DND-41 (cell line): ENCODE results near the gene OTOS.

Source experiments
- ATAC-seq: fragments of 200-7000 bp; cut with Tn5 transposase; 3 replicates; pipeline ENCODE4 v1.9.1; 2021; ENCODE audit warnings: low read depth; ENCODE audit not compliant: insufficient read depth
- DNase-seq: peaks from one replicate; pipeline ENCODE4 v3.0.0-alpha.2; 2020
- H2AFZ ChIP-seq: 2 replicates; pipeline ENCODE4 v1.6.0; 2012; ENCODE audit warnings: low read depth, low read length
- H3K27ac ChIP-seq: 2 replicates; pipeline ENCODE4 v1.5.1; 2012; ENCODE audit warnings: low read length, inconsistent platforms
- H3K27me3 ChIP-seq: fragments of 200-600 bp; sonication (generic); 2 replicates; pipeline ENCODE4 v1.6.0; 2012; ENCODE audit warnings: low read length, mild to moderate bottlenecking, inconsistent platforms; ENCODE audit not compliant: insufficient read depth, poor library complexity
- H3K36me3 ChIP-seq: 2 replicates; pipeline ENCODE4 v1.5.1; 2012; ENCODE audit warnings: low read length, inconsistent platforms; ENCODE audit not compliant: insufficient read depth
- H3K4me1 ChIP-seq: 2 replicates; pipeline ENCODE4 v1.5.1; 2012; ENCODE audit warnings: mild to moderate bottlenecking, low read length; ENCODE audit not compliant: insufficient read depth
- H3K4me2 ChIP-seq: 2 replicates; pipeline ENCODE4 v1.6.0; 2012; ENCODE audit warnings: mild to moderate bottlenecking, moderate library complexity, low read length, inconsistent platforms; ENCODE audit not compliant: insufficient read depth
- H3K4me3 ChIP-seq, 2 experiments: fragments of 200-600 bp in 1 of 2; shearing (Covaris generic) in 1 of 2; 2 replicates each; pipeline ENCODE4 v1.5.1; 2012 to 2016; ENCODE audit warnings: inconsistent platforms in 2 of 2, low read length in 2 of 2, mild to moderate bottlenecking in 2 of 2, low read depth in 1 of 2, moderate library complexity in 1 of 2
- H3K79me2 ChIP-seq: 2 replicates; pipeline ENCODE4 v1.6.0; 2012; ENCODE audit warnings: low read length, inconsistent platforms; ENCODE audit not compliant: insufficient read depth
- H3K9ac ChIP-seq: 2 replicates; pipeline ENCODE4 v1.6.0; 2012; ENCODE audit warnings: low read depth, mild to moderate bottlenecking, inconsistent platforms, low read length, moderate library complexity
- H3K9me3 ChIP-seq: 2 replicates; pipeline ENCODE4 v1.5.1; 2012; ENCODE audit warnings: low read length, moderate library complexity, mild to moderate bottlenecking, inconsistent platforms; ENCODE audit not compliant: insufficient read depth, severe bottlenecking
- H4K20me1 ChIP-seq: 2 replicates; pipeline ENCODE4 v1.6.0; 2012; ENCODE audit warnings: low read length; ENCODE audit not compliant: insufficient read depth
- EZH2 ChIP-seq: IDR thresholded peaks from 3 replicates; pipeline ENCODE4 v1.6.1; 2012; ENCODE audit warnings: borderline replicate concordance, low read depth, mild to moderate bottlenecking, moderate library complexity, low read length, inconsistent platforms; ENCODE audit not compliant: severe bottlenecking
- TF ChIP-seq, protein P1 (sequence below): IDR thresholded peaks from 2 replicates; pipeline ENCODE4 v1.5.1; 2012; ENCODE audit warnings: borderline replicate concordance, low read length, moderate library complexity, mild to moderate bottlenecking; ENCODE audit not compliant: poor library complexity, severe bottlenecking; ENCODE audit errors: extremely low read depth

Gene OTOS

GRCh38 chr2:240127911-240128607 is 12.4 kb downstream of the OTOS start:
- no peaks in the 10 kb centered on the region for H3K9me3 ChIP-seq
- no peaks in the 10 kb centered on the region for H3K27me3 ChIP-seq
- no peak overlapping the region for H2AFZ ChIP-seq
- no peak overlapping the region for H3K4me3 ChIP-seq
- H3K9ac ChIP-seq, result no peak overlapping the region
- DNase-seq (no peak), ATAC-seq (no peak)
- no peaks in the 10 kb centered on the region for H3K79me2 ChIP-seq
- no peak overlapping the region for H3K27ac ChIP-seq
- no peak overlapping the region for H3K4me2 ChIP-seq
- no peaks in the 10 kb centered on the region for H4K20me1 ChIP-seq
- no peaks in the 10 kb centered on the region for H3K4me1 ChIP-seq
- no peak for TF ChIP-seq EZH2
- TF ChIP-seq, protein P1, sequence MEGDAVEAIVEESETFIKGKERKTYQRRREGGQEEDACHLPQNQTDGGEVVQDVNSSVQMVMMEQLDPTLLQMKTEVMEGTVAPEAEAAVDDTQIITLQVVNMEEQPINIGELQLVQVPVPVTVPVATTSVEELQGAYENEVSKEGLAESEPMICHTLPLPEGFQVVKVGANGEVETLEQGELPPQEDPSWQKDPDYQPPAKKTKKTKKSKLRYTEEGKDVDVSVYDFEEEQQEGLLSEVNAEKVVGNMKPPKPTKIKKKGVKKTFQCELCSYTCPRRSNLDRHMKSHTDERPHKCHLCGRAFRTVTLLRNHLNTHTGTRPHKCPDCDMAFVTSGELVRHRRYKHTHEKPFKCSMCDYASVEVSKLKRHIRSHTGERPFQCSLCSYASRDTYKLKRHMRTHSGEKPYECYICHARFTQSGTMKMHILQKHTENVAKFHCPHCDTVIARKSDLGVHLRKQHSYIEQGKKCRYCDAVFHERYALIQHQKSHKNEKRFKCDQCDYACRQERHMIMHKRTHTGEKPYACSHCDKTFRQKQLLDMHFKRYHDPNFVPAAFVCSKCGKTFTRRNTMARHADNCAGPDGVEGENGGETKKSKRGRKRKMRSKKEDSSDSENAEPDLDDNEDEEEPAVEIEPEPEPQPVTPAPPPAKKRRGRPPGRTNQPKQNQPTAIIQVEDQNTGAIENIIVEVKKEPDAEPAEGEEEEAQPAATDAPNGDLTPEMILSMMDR, result no peak
- H3K36me3 ChIP-seq, result peaks cover 59% of the 10 kb centered on the region

GRCh38 chr2:240127191-240127750 is 13.2 kb downstream of the OTOS start:
- Histone ChIP-seq H3K9me3 (no peaks in the 10 kb centered on the region), H3K27ac (no peak overlapping the region), H3K79me2 (no peaks in the 10 kb centered on the region), H3K9ac (no peak overlapping the region), H3K4me2 (no peak overlapping the region), H3K36me3 (peaks cover 52% of the 10 kb centered on the region), H3K27me3 (no peaks in the 10 kb centered on the region), H3K4me1 (no peaks in the 10 kb centered on the region), H4K20me1 (no peaks in the 10 kb centered on the region), H3K4me3 (no peak overlapping the region), H2AFZ (no peak overlapping the region)
- no peak for DNase-seq
- no peak for ATAC-seq
- TF ChIP-seq, protein P1, result no peak
- TF ChIP-seq EZH2, result no peak

- no peak overlapping the region for H3K27ac ChIP-seq
- no peak overlapping the region for H2AFZ ChIP-seq
- H3K9ac ChIP-seq, result no peak overlapping the region
- H3K36me3 ChIP-seq, result peaks cover 46% of the 10 kb centered on the region
- no peaks in the 10 kb centered on the region for H3K27me3 ChIP-seq
- no peaks in the 10 kb centered on the region for H4K20me1 ChIP-seq
- no peak overlapping the region for H3K4me3 ChIP-seq
- no peak overlapping the region for H3K4me2 ChIP-seq
- no peak for DNase-seq
- no peaks in the 10 kb centered on the region for H3K4me1 ChIP-seq
- TF ChIP-seq EZH2, result no peak
- TF ChIP-seq, protein P1, result no peak
- ATAC-seq, result no peak
- H3K79me2 ChIP-seq, result no peaks in the 10 kb centered on the region
- no peaks in the 10 kb centered on the region for H3K9me3 ChIP-seq
Observed at GRCh38 chr2:240126731-240127130, 13.7 kb downstream of the OTOS start.
